GM19467 (cell line): ENCODE results near the gene DCDC2C.

ENCODE experiments used
- ATAC-seq: cut with Tn5 transposase; IDR thresholded peaks from one replicate; pipeline ENCODE4 v1.9.1; 2021; ENCODE audit warnings: mild to moderate bottlenecking, moderate library complexity; ENCODE audit not compliant: unreplicated experiment

Gene DCDC2C

GRCh38 chr2:3708576-3708975 lies 5.2 kb downstream of the DCDC2C start:
- no peak for ATAC-seq

DNA sequence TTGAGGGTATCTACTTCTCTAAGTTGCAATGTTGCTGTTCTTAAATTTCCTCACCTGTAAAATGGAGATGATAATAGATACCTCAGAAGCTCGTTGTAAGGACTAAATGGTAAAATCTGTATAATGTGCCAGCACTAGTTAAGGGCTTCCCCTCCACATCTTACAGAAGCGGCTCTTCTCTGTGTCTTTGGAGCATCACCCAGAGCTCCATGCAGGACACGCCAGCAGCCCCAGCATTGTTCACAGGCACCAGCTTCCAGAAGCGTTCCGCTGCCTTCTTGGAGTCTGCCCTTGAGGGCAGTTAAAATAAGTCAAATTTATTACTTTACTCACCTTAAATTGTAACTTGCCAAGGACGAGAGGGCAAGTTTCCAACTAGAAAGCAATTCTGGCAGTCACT lies 5.8 kb downstream of the DCDC2C start:
- no peak for ATAC-seq

DNA sequence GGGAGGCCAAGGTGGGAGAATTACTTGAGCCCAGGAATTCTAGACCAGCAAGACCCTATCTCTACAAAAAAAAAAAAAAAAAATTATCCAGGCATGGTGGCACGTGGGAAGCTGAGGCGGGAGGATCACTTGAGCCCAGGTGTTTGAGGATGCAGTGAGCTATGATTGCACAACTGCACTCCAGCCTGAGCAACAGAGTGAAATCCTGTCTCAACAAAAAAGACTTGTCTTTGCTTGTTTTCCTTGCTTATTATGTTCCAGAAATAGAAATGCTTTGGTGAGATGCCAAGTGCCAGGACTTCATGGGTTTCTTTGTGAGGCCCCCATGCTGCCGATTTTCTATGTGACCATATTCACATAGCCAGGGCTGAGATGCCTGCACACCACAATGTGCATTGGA lies 9.0 kb downstream of the DCDC2C start:
- ATAC-seq, result no peak

- ATAC-seq, result no peak
Observed at GRCh38 chr2:3712831-3713503, 9.6 kb downstream of the DCDC2C start.

- no peak for ATAC-seq
Observed at GRCh38 chr2:3718679-3719078, 15.3 kb downstream of the DCDC2C start.

DNA sequence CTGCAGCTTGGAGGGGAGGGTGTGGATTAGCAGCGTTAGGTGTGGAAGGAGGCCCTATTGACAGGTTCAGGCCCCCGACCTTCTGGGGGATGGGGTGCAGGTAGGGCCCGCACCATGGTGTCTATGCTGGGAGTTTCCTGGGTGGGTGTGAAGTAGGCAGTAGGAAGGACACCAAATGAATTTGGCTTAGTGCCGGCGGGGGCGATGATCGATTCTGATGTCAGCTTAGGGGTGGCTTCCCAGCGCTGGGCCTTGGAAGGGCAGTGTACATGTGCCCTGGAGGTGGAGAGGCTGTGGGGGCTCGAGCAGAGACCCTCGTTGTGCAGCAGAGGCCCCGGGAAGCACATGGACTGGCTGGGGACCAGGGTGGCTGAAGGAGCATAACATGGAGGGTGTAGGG lies 21.6 kb downstream of the DCDC2C start:
- ATAC-seq, result no peak

- ATAC-seq, result no peak
Observed at GRCh38 chr2:3725458-3726250, 22.3 kb downstream of the DCDC2C start.

DNA sequence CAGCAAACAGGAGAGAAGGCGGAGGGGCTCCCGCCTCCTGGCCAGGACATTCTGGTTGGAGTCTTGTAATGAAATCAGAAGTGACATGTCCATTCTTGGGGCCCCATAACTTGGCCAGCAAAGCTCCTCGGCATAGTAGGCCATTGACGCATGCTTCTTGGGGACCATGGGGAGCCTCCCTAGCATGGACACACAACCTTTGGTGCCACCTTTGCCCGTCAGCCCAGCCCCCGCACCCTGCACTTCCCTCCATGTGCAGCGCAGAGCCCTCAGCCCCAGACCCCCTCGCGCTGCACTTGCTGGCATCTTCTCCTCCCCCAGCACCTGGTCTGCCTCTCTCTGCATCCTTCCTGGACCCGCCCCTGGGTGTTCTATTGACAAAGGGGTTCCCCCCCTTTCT lies 23.1 kb downstream of the DCDC2C start:
- ATAC-seq, result no peak

DNA sequence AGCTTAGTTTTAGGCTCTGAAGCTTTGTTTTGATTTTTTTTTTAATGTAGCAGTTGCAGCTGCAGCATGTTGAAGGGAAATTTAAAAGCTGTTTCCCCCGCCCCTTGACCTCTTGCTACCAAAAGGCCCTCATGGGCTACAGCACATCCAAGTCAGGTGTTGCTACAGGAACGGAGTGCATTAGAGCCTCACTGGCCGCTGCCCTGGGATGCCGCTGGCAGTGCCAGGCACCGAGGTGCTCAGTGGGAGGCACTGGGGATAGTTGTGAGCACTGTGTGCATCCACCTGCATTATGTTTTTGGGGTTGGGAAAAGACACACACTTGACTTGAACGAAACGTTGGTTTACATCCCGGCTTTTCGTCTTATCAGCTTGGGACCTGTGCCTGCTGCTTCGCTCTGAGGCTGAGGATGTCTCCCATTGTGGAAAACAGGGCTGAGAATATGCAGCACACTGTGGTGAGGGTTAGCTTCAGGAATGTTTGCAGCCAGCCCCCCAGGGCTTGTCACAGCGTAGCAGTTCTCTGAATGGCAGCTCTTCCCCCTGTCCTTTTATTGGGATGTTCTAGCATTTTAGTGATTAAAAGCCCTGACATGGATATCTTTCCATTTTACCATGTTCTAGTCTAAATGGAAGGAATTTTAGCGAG lies 24.1 kb downstream of the DCDC2C start:
- ATAC-seq, result no peak

DNA sequence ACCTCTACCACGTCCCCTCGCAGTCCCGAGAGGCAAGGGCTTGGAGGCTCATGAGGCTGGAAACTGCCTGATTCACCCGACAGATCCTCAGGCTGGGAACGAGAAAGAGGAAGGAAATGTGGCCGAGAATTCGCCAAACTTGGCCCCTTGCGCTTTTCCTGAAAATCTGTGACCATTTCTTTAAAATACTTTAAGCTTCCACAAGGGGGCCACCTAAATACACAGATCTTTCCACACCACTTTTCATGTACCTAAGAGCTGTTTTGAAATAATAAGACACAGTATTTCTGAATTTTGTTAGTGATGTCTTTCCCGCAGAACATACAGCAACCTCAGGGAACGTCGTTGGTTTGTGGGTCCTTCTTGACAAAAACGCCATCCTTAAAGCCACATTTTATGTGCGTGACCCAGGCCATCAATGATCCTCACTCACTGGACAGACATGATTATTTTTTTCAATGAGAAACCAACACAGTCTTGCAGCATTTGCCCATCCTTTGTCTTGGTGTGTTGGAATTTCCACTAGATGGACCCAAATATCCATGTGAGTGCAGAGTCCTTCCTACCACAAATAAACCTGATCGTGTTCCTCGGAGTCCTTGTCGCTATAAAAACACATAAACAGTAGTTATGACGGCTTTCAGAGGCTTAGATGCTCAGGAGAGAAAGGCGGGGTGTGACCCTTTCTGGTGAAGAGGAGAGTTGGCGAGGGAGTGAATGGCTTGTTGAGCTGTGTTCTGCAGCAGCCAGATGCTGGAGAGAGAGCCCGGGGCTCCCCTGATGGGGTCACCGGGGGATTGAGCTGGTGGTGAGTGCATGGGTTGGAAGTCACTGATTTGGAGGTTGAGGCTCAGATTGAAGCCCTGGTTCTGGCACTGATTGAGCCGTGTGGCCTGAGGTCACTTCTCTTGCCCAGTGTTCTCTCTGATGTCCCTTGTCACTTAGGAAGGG lies 25.0 kb downstream of the DCDC2C start:
- ATAC-seq, result no peak

DNA sequence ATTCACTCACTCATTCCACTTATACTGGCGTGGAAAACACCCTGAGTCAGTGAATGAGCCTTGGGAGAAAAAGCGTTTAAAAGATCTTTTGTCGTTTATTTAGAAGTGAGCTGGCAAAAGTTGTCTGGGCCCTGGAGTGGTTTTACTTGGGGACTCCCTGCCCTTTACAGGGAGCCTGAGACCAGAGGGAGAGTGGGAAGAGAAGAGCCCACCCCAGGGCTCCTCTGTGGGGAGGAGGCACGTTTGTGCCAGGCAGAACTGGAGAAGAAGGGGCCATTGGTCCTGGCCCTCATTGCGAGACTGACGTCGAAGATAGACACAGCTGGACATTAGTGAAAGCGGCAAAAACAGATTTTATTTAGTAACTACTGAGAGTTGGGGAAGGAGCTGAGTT lies 25.7 kb downstream of the DCDC2C start:
- no peak for ATAC-seq

- no peak for ATAC-seq
Observed at GRCh38 chr2:3729786-3730185, 26.4 kb downstream of the DCDC2C start.

- no peak for ATAC-seq
Observed at GRCh38 chr2:3730646-3731045, 27.3 kb downstream of the DCDC2C start.

DNA sequence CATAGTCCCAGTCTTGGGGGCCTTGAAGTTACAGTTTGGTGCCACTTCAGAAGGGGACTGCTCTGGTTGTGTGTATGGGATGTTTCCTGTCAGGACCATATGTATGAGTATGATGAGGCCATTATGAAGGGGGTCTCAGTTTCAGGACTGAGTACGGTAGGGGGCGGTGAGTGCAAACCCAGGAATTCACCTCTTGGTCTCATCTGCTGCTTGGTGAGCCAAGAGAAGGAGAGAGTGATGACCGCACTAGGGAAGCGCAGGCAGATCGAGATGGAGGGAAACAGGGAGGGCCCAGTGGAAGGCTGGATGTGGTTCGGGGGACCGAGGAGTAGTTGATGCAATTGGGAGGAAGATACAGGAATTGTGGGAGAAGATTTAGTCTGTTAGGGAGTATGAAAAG lies 28.5 kb downstream of the DCDC2C start:
- no peak for ATAC-seq

DNA sequence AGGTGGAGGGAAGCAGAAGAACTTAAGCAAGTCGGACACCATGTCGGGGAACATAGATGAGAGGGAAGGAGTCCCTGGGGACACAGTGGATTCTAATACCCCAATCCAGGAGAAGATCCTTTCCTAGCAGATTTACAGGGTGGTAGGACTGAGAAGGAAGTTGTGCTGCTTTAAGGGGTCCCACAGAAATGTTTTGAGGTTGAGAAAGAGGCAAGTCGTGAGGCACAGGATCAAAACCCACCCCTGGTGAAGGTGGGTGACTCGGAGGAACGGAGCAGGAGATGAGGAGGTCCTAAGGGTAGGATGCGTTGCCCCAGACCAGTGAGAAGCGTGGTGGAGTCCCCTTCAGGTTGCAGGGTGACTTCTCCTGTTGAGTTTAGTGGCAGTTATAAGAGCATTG lies 32.7 kb downstream of the DCDC2C start:
- no peak for ATAC-seq

GRCh38 chr2:3737128-3737527 lies 33.8 kb downstream of the DCDC2C start:
- ATAC-seq, result no peak

GRCh38 chr2:3738454-3738853 lies 35.1 kb downstream of the DCDC2C start:
- no peak for ATAC-seq

DNA sequence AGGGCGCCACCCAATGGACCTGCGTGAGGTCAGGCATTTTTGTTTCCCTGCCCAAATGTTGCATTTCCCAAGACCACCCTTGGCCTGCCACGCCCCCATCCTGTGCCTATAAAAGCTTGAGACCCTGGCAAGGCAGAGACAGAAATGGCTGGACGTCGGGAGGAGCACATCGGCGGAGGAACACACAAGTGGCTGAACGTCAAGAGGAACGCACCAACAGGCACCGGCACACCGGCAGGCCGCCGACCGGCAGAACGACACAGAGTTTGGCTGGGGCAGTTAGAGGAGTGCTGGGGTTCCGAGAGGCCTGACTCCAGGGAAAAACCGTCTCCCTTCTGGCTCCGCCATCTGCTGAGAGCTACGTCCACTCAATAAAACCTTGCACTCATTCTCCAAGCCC lies 35.9 kb downstream of the DCDC2C start:
- ATAC-seq, result no peak

GRCh38 chr2:3741396-3741795 lies 38.0 kb downstream of the DCDC2C start:
- no peak for ATAC-seq

DNA sequence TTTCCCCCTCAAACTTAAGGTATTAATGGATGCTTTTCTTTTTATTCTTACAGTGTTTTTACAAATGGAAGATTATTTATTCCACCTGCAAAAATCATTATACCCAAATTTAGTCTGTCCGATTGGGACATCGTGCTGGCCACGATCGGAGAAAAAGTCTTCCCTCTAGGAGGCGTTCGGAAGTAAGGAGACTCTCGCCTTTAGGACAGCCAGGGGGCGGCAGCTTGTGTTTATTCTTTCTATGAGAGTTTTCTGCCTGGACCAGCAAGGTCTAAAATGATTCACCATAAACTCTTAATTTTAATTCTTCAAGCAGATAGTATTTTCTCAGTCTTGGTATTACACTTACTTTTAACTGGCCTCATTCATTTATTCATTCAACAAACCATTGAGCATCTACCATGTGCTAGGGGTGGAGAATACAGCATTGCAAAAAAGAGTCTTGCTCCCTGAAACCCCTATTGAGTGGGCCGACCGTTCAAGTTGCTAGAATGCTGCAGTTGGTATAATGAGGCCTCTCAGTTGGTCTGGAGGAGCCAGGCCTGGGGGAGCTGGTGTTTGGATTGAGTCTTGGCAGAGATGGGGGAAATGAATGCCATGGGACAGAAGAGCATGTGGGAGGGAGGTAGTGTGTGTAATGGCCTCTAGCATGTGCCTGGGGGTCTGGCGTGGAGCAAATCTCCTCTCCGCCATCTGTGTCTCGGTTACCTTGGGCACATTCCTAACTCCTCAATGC lies 38.7 kb downstream of the DCDC2C start:
- ATAC-seq, result no peak
